K562 (cell line): ENCODE results near the gene CD164. TPM values are rescaled to one million over a fixed set of nuclear protein-coding genes. Genes with fewer than 3 reads are reported as not detected.

Experiments
- ARID1B ChIP-seq: fragments of 450-650 bp; IDR thresholded peaks from 2 replicates; pipeline ENCODE4 v1.6.1; 2016; ENCODE audit warnings: antibody characterized with exemption, mild to moderate bottlenecking, inconsistent platforms
- ARID2 ChIP-seq: fragments of 450-650 bp; IDR thresholded peaks from 2 replicates; pipeline ENCODE4 v1.6.1; 2017; ENCODE audit warnings: antibody characterized with exemption, mild to moderate bottlenecking
- ATF7 ChIP-seq: fragments of 450-650 bp; IDR thresholded peaks from 2 replicates; pipeline ENCODE4 v1.7.1; 2014; ENCODE audit warnings: mild to moderate bottlenecking, moderate library complexity
- CREB5 ChIP-seq: fragments of 250-450 bp; sonication (Bioruptor Pico); IDR thresholded peaks from 2 replicates; pipeline ENCODE4 v1.5.0; 2020; ENCODE audit warnings: mild to moderate bottlenecking
- FOXK2 ChIP-seq, 2 experiments: fragments of 450-650 bp; IDR thresholded peaks in 1 of 2; conservative IDR thresholded peaks in 1 of 2; 2 replicates each; pipeline ENCODE4 v1.6.1; 2016; ENCODE audit warnings: low read depth in 2 of 2, mild to moderate bottlenecking in 1 of 2
- GABPB1 ChIP-seq: sonication (generic); formaldehyde crosslinking; IDR thresholded peaks from 2 replicates; pipeline ENCODE4 v1.8.0; 2022; ENCODE audit warnings: mild to moderate bottlenecking, missing genetic modification reagents
- HCFC1 ChIP-seq: IDR thresholded peaks from 2 replicates; pipeline ENCODE4 v1.6.1; 2012; ENCODE audit warnings: low read depth, low read length, improper control_type of control experiment
- HIVEP1 ChIP-seq: fragments of 250-450 bp; sonication (Bioruptor Pico); IDR thresholded peaks from 2 replicates; pipeline ENCODE4 v1.4.0; 2020; ENCODE audit warnings: mild to moderate bottlenecking
- IFI16 ChIP-seq: fragments of 250-450 bp; sonication (Bioruptor Pico); IDR thresholded peaks from 2 replicates; pipeline ENCODE4 v2.1.2; 2022; ENCODE audit warnings: mild to moderate bottlenecking, inconsistent platforms
- JUN ChIP-seq, 2 experiments: sonication (generic) in 1 of 2; formaldehyde crosslinking in 1 of 2; IDR thresholded peaks; 2 replicates each; pipeline versions ENCODE4 v1.6.1 to v1.8.0; 2012 to 2022; ENCODE audit warnings: borderline replicate concordance in 2 of 2, mild to moderate bottlenecking in 2 of 2, improper control_type of control experiment in 1 of 2, low read depth in 1 of 2, low read length in 1 of 2, missing genetic modification reagents in 1 of 2
- KAT8 ChIP-seq: fragments of 450-650 bp; IDR thresholded peaks from 2 replicates; pipeline ENCODE4 v1.6.1; 2016; ENCODE audit warnings: low read depth, mild to moderate bottlenecking
- KLF6 ChIP-seq: fragments of 250-450 bp; sonication (Bioruptor Pico); IDR thresholded peaks from 2 replicates; pipeline ENCODE4 v1.4.0; 2020; ENCODE audit warnings: mild to moderate bottlenecking, moderate library complexity, borderline replicate concordance
- MIER1 ChIP-seq: fragments of 450-650 bp; IDR thresholded peaks from 2 replicates; pipeline ENCODE4 v1.6.1; 2016; ENCODE audit warnings: antibody characterized with exemption, mild to moderate bottlenecking, low read depth
- PTTG1 ChIP-seq: fragments of 450-650 bp; IDR thresholded peaks from 2 replicates; pipeline ENCODE4 v1.6.1; 2016; ENCODE audit warnings: low read depth, mild to moderate bottlenecking, missing genetic modification characterization, missing compliant biosample characterization
- RBFOX2 ChIP-seq: fragments of 200-400 bp; formaldehyde crosslinking; IDR thresholded peaks from 2 replicates; pipeline ENCODE4 v1.6.1; 2017; ENCODE audit warnings: low read depth, mild to moderate bottlenecking, low read length, moderate library complexity
- RBM34 ChIP-seq: fragments of 200-400 bp; formaldehyde crosslinking; IDR thresholded peaks from 2 replicates; pipeline ENCODE4 v1.6.1; 2018; ENCODE audit warnings: low read length, borderline replicate concordance; ENCODE audit not compliant: insufficient read depth
- SMAD4 ChIP-seq: fragments of 250-450 bp; sonication (Bioruptor Pico); conservative IDR thresholded peaks from 2 replicates; pipeline ENCODE4 v1.8.0; 2021; ENCODE audit warnings: inconsistent platforms, mild to moderate bottlenecking, moderate library complexity
- SNIP1 ChIP-seq: fragments of 450-650 bp; IDR thresholded peaks from 2 replicates; pipeline ENCODE4 v1.7.1; 2017; ENCODE audit warnings: low read depth, mild to moderate bottlenecking
- SREBF1 ChIP-seq: fragments of 150-350 bp; IDR thresholded peaks from 2 replicates; pipeline ENCODE4 v1.6.1; 2014; ENCODE audit warnings: antibody characterized with exemption, low read depth, low read length, borderline replicate concordance
- SRSF1 ChIP-seq: fragments of 200-400 bp; formaldehyde crosslinking; IDR thresholded peaks from 2 replicates; pipeline ENCODE4 v1.6.1; 2017; ENCODE audit warnings: mild to moderate bottlenecking, low read depth, low read length, moderate library complexity
- SRSF9 ChIP-seq: fragments of 200-400 bp; formaldehyde crosslinking; IDR thresholded peaks from 2 replicates; pipeline ENCODE4 v1.6.1; 2017; ENCODE audit warnings: low read depth, low read length, borderline replicate concordance
- TBP ChIP-seq: optimal IDR thresholded peaks from 2 replicates; pipeline ENCODE3; 2011; ENCODE audit warnings: low read depth, low read length, improper control_type of control experiment
- TEAD4 ChIP-seq, 2 experiments: sonication (generic) in 1 of 2; formaldehyde crosslinking in 1 of 2; IDR thresholded peaks; 2 replicates each; pipeline versions ENCODE4 v1.6.1 to v1.8.0; 2012 to 2022; ENCODE audit warnings: borderline replicate concordance in 1 of 2, inconsistent platforms in 1 of 2, low read length in 1 of 2, mild to moderate bottlenecking in 1 of 2, missing genetic modification reagents in 1 of 2
- ZNF239 ChIP-seq: fragments of 250-450 bp; sonication (Bioruptor Pico); IDR thresholded peaks from 2 replicates; pipeline ENCODE4 v1.4.0; 2020; ENCODE audit warnings: mild to moderate bottlenecking
- ZNF280B ChIP-seq: fragments of 250-450 bp; sonication (Bioruptor Pico); IDR thresholded peaks from 2 replicates; pipeline ENCODE4 v1.5.1; 2021; ENCODE audit warnings: mild to moderate bottlenecking
- ZNF583 ChIP-seq: fragments of 250-450 bp; sonication (Bioruptor Pico); IDR thresholded peaks from 2 replicates; pipeline ENCODE4 v1.4.0; 2020
- polyA plus RNA-seq, 8 experiments: library from polyadenylated mRNA; depleted of rRNA in 4 of 8; stranded (reverse) in 5 of 8; unstranded in 3 of 8; fragments of >200 nt; fragmentation: Nextera tagmentation in 2 of 8; fragmentation: Illumina TruSeq in 1 of 8; extraction: Ambion mirVana in 2 of 8; extraction: Trizol in 1 of 8; gene quantifications; 2 replicates each; pipeline versions ENCODE4 v1.2.1 to v1.2.3, GENCODE V29; 2011 to 2014; ENCODE audit warnings: inconsistent platforms in 1 of 8, missing spikeins in 1 of 8
- total RNA-seq, 7 experiments: library from RNA; depleted of rRNA in 6 of 7; stranded (reverse); fragments of >200 nt in 6 of 7; fragmentation: Illumina TruSeq in 2 of 7; extraction: Trizol in 2 of 7; gene quantifications; 2 replicates each; pipeline versions ENCODE4 v1.2.1 to v1.2.3, GENCODE V29; 2011 to 2021; ENCODE audit warnings: low replicate concordance in 1 of 7

CD164 gene
- total and polyA plus RNA-seq, 9 of the 15 experiments (the other 6 are each of a cell fraction or from before 2014, with no cell fraction given), result 79.5 to 317 (median 165) TPM

- peak; percentile 41; the same call in 1 of the 2 replicates for TF ChIP-seq HCFC1
- peak; percentile 19; the same call in 1 of the 2 replicates for TF ChIP-seq CREB5 (CRISPR knock-in tag)
- peak; percentile 79 for TF ChIP-seq MIER1
- no peak for TF ChIP-seq ARID2
- no peak for TF ChIP-seq IFI16 (CRISPR knock-in tag)
- TF ChIP-seq KLF6 (CRISPR knock-in tag), result no peak
- TF ChIP-seq HIVEP1, result no peak
- TF ChIP-seq SREBF1, result peak; percentile 92; the same call in 1 of the 2 replicates
- peak; percentile 3; the same call in 1 of the 2 replicates for TF ChIP-seq RBFOX2
- 0 out of 2 replicates have a peak, but pooled peaks have one; percentile 21 for TF ChIP-seq ZNF583 (CRISPR knock-in tag)
- peak; percentile 56; the same call in 1 of the 2 replicates for TF ChIP-seq GABPB1 (CRISPR knock-in tag)
- TF ChIP-seq TEAD4 (IDR thresholded peaks at IDR 0.05; ENCODE audit: low read length), result peak; percentile 17
- TF ChIP-seq TEAD4 (CRISPR knock-in tag; IDR thresholded peaks at IDR 0.05; ENCODE audit: borderline replicate concordance), result no peak
- no peak for TF ChIP-seq SRSF9
- no peak for TF ChIP-seq SNIP1
- TF ChIP-seq SMAD4 (CRISPR knock-in tag), result peak; percentile 36; the same call in 1 of the 2 replicates
- TF ChIP-seq RBM34, result no peak
- TF ChIP-seq TBP, result peak; percentile 77
- TF ChIP-seq FOXK2 (conservative IDR thresholded peaks at IDR 0.05 in 1 of 2, IDR thresholded peaks at IDR 0.05 in 1 of 2; ENCODE audit: low read depth in 2 of 2), result peak in 1 of 2 experiments; percentile 100; a peak in 3 of 4 replicates
- TF ChIP-seq JUN (IDR thresholded peaks at IDR 0.05; ENCODE audit: borderline replicate concordance, low read depth, low read length), result peak; percentile 5; the same call in 1 of the 2 replicates
- no peak for TF ChIP-seq JUN (CRISPR knock-in tag; IDR thresholded peaks at IDR 0.05; ENCODE audit: borderline replicate concordance)
- TF ChIP-seq PTTG1, result no peak
- TF ChIP-seq ZNF239 (CRISPR knock-in tag), result no peak
- TF ChIP-seq ATF7, result peak; percentile 100
- peak; percentile 48 for TF ChIP-seq ARID1B
- no peak for TF ChIP-seq SRSF1
- TF ChIP-seq ZNF280B (CRISPR knock-in tag), result no peak
- no peak for TF ChIP-seq KAT8
Measured at GRCh38 chr6:109382576-109383437, 540 bp upstream of the CD164 start (continued).
